HG03442 (cell line): Measurements from ENCODE around the gene KCNQ5.
"Not testable (repeated sequence)": the region's sequence is repeated elsewhere in the genome, so short reads cannot be mapped to it uniquely, and the experiment has no call there.

ENCODE experiments used
- ATAC-seq: cut with Tn5 transposase; IDR thresholded peaks from one replicate; pipeline ENCODE4 v1.9.1; 2021; ENCODE audit warnings: mild to moderate bottlenecking, moderate library complexity; ENCODE audit not compliant: unreplicated experiment

The KCNQ5 gene

DNA sequence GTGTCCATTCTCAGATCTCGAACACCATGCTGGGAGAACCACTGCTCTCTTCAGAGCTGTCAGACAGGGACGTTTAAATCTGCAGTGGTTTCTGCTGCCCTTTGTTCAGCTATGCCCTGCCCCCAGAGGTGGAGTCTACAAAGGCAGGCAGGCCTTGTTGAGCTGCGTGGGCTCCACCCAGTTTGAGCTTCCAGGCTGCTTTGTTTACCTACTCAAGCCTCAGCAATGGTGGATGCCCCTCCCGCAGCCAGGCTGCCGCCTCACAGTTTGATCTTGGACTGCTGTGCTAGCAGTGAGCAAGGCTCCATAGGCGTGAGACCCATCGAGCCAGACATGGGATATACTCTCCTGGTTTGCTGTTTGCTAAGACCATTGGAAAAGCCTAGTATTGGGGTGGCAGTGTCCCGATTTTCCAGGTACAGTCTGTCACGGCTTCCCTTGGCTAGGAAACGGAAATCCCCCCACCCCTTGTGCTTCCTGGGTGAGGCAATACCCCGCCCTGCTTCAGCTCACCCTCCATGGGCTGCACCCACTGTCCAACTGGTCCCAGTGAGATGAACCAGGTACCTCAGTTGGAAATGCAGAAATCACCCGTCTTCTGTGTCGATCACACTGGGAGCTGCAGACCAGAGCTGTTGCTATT is 362.4 kb downstream of the KCNQ5 start:
- not testable (repeated sequence) for ATAC-seq

DNA sequence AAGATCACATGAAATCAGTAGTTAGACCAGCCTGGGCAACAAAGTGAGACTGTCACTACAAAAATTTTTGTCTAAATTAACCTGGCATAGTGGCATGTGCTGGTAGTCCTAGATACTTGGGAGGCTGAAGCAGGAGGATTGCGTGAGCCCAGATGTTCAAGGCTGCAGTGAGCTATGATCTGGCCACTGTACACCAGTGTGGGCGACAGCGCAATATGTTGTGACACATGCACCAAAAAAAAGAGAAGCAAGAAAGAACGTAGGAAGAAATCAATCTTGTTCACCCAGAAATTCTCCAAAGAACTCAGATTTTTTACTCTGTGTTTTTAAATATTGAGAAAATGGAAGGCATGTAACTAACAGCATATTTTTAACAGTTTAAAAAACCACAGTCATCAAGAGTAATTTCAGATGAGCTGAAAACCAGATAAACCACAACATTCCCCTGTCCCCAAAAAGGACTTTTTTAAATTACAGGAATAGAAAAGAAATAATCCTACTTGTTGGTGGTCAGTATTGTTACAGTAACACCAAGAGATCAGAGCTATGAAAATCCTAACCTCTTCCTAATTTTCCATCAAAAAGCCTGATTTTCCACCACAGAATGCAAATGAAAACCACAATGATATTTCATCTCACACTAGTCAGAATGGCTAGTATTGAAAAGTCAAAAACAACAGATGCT is 363.3 kb downstream of the KCNQ5 start:
- no peak for ATAC-seq

DNA sequence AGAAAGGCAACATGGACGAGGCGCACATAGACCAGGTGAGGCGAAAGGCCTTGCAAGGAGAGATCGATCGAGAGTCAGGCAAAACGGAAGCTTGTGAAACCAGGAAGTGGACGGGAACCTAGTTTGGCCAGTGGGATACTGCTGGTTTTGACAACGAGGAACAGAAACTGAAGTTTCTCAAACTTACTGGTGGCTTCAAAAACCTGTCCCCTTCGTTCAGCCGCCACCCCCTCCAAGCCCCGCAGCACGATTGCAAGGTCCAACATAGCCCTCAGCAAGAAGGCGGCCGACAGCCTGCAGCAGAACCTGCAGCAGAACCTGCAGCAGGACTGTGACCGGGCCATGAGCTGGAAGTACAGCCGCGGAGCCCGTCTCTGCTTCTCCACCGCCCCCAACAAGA is 365.4 kb downstream of the KCNQ5 start:
- no peak for ATAC-seq

DNA sequence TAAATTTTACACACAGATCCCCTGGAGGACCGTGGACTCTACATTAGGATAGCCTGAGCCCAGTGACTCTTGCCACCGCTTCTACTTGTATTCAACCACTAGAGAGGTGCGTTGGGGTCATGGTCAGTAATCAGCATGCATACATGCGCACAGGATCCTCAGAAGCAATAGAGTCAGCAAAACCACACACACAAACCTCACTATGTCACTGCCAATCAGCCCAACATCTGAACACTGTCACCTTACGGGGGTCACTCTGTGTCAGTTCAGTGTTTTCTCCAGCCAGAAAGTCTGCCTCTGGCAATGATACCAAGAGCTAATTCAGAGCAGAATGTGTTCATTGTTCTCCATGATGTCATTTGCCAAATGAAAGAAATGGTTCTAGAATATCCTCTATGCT is 378.1 kb downstream of the KCNQ5 start:
- no peak for ATAC-seq

GRCh38 chr6:73000460-73000859 is 378.6 kb downstream of the KCNQ5 start:
- ATAC-seq, result no peak

- no peak for ATAC-seq
Measured at GRCh38 chr6:73002588-73002987, 380.7 kb downstream of the KCNQ5 start.

DNA sequence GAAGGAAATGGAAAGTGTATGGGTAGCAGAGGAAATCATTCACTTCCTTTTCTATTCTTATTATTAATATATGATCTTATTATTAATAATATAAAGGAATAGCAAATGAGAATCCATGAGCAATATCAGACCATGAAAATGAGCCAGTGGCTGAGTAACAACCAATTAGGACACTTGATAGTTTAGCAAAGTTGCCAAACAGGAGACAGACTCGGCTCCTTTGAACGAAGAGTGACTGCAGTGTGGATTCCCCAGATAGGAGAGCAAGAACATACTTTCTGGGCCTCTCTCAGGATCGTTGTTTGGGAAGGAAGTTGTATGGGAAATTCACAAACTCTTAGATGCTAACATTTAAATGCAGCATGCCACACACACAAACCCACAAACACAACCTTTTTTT is 381.4 kb downstream of the KCNQ5 start:
- no peak for ATAC-seq

- ATAC-seq, result no peak
Measured at GRCh38 chr6:73004231-73004630, 382.4 kb downstream of the KCNQ5 start.

DNA sequence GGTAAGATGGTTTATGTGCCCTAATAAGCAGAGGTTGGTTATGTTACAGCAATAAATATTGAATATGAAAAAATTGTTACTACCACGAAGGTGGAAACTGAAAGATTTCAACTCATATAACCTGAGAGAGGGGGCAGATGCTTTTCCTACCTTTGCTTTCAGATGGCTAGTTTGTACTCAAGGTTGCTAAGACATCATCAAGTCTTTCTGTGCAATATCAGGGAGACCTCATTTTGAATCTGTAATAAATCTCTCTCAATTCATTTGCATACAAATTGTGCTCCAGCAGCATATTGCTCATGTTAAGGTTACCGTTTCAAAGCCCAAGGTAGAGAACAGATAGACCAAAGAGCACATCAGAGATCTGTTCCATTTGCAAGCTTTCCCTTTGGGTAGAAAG is 383.0 kb downstream of the KCNQ5 start:
- no peak for ATAC-seq

GRCh38 chr6:73006146-73006545 is 384.3 kb downstream of the KCNQ5 start:
- ATAC-seq, result no peak

DNA sequence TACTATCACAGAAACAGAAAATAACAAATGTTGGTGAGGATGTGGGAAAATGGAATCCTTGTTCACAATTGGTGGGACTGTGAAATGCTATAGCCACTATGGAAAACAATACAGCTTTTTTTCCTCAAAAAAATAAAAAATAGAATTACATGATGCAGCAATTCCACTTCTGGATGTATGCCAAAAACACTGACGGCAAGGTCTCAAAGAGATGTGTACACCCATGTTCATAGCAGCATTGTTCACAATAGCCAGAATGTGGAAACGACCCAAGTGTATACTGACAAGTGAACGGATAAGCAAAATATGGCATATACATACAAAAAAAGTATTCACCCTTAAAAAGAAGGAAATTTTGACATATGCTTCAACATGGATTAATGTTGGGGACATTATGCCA is 390.1 kb downstream of the KCNQ5 start:
- ATAC-seq, result no peak

- no peak for ATAC-seq
Measured at GRCh38 chr6:73017476-73017875, 395.6 kb downstream of the KCNQ5 start.

DNA sequence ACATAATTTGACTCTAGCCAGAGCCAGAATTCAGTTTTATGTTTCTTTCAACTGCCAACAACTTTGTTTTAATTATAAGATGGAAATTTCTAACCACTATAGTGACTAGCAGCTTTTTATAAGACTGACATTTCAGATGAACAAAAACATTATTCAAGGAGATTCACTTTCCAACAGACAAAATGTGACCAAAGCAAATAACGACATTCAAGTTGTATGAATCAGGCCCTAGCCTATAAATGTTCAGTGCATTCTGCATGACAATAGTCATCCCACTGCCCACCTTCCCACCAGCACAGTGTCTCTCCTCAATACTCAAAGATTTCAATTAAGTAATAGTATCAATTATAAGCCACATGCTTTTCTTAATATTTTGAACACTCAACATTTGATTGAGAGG is 402.7 kb downstream of the KCNQ5 start:
- no peak for ATAC-seq

- no peak for ATAC-seq
Measured at GRCh38 chr6:73027691-73028090, 405.8 kb downstream of the KCNQ5 start.

DNA sequence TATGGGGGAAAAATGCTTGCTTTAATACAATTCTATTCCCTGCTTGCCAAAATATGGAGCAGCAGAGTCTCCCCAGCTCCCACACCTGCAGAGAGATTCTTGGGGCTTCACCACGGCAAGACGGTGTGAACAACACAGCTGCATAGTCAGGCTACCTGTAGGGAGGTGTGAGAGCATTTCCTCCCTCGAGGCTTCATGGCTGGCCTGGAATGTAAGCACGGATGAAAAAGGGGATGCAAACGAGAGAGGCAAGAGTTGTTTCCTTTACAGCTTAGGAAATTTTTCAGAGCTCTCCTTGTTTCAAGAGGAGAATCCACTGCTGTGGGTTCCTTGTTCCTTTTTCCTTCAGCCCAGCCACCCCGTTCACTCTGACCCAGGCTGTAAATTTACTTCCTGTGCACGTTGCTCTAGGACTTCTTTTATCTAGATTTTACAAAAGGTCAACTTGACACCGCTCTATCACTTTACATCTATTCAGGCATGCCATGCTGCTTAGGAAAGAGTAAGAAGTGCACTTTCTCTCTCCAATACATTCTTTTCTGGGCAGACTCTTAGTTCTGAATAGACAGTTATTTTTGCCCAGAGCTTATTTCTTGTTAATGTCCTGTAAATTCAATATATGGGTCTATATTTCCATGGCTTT is 406.4 kb downstream of the KCNQ5 start:
- ATAC-seq, result no peak

DNA sequence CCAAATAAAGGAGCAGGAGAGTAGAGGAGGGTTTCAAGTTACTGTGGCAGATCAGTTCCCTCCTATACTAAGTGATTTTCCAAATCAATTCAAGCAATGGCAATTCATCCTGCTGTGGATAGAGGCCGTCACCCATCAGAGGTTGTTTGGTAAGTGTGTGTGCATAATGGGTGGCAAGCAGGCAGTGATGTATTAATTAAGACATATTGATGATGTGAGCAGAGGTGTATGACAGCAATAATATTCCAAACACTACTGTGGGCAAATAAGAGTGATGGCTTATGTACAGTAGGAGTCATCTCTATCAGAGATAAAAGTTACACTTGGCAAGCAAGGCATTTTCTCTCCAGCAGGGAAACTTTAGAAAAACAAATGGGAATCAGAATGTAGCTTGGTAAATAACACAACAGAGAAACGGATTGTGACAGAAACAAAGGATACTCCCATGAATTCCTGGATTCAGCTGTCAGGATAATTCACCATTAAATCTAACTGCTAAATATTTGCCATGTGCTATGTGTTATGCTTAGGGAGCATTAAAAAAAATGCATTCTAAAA is 407.1 kb downstream of the KCNQ5 start:
- no peak for ATAC-seq

- peak; percentile 67 for ATAC-seq
Measured at GRCh38 chr6:73030257-73030656, 408.4 kb downstream of the KCNQ5 start.

GRCh38 chr6:73030791-73031782 is 409.2 kb downstream of the KCNQ5 start:
- ATAC-seq, result no peak

DNA sequence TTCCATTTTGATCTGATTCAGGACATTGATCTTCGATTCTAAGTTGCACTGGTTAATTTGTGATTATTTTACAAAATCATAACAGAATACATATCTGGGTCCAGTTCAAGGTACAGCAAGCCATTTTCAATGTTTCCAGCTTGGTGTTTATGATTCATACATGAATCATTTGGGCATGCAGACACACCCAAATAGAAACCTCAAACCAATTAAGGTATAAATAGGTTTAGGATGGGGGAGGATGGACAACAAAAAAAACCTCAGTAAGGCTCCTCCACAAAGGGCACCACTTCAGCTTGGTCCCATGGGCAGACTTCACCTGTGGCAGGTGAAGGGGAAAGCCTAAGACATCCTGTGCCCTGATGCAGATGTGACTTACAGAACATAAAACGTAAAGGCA is 410.7 kb downstream of the KCNQ5 start:
- ATAC-seq, result no peak

- ATAC-seq, result no peak
Measured at GRCh38 chr6:73036689-73037088, 414.8 kb downstream of the KCNQ5 start.

DNA sequence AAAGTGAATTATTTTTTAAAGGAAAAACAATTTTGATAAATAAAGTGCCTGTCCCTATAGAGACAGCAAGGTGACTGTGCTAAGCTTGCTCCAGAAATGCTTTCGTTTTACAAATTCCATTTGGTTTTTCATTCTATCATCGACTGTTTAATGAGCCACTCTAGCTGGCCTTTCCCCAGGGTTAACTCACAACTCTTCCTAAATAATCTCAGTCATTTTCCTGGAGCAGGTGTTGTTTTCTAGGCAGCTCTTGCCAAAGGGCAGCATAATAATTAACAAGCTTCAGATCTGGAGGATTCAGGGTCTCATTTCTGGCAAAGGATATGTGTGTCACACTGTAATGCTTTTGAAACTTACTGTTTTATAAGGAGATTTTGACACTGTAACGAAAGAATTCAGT is 419.2 kb downstream of the KCNQ5 start:
- no peak for ATAC-seq
